Transverse colon (tissue), 4 donors: Measurements from ENCODE around the gene ST6GAL1. TPM values are rescaled to one million over a fixed set of nuclear protein-coding genes. Genes with fewer than 3 reads are reported as not detected.
"Not testable (repeated sequence)": the region's sequence is repeated elsewhere in the genome, so short reads cannot be mapped to it uniquely, and the experiment has no call there.

Experiments used
- DNase-seq: peaks from one replicate; pipeline ENCODE4 v3.0.0-alpha.2; 2019
- H3K27ac ChIP-seq, 4 donors: fragments of 200-600 bp; sonication (generic); 2 replicates each; pipeline ENCODE4 v1.5.1; 2016 to 2018; ENCODE audit warnings: inconsistent platforms in 4 of 4
- H3K27me3 ChIP-seq: fragments of 200-600 bp; sonication (generic); 2 replicates; pipeline ENCODE4 v1.5.1; 2017; ENCODE audit warnings: inconsistent platforms
- H3K36me3 ChIP-seq, 4 donors: fragments of 200-600 bp; sonication (generic); 2 replicates each; pipeline ENCODE4 v1.5.1; 2017 to 2019; ENCODE audit warnings: inconsistent platforms in 4 of 4
- H3K4me1 ChIP-seq, 4 donors: fragments of 200-600 bp; sonication (generic); 2 replicates each; pipeline ENCODE4 v1.5.1; 2017 to 2020; ENCODE audit warnings: inconsistent platforms in 4 of 4
- H3K4me3 ChIP-seq, 4 donors: fragments of 200-600 bp; sonication (generic); 1 replicate in 1 of 4; 2 replicates in 3 of 4; pipeline versions ENCODE4 v1.5.1 to v1.6.1; 2017 to 2019; ENCODE audit warnings: inconsistent platforms in 4 of 4
- H3K9me3 ChIP-seq, 2 donors: fragments of 200-600 bp; sonication (generic); 2 replicates each; pipeline ENCODE4 v1.5.1; 2017 to 2019; ENCODE audit warnings: inconsistent platforms in 2 of 2
- EP300 ChIP-seq: sonication (generic); formaldehyde crosslinking; IDR thresholded peaks from one replicate; pipeline ENCODE4 v1.6.1; 2017; ENCODE audit warnings: antibody characterized with exemption, low read depth
- POLR2A ChIP-seq: fragments of 450-650 bp; IDR thresholded peaks from one replicate; pipeline ENCODE4 v1.6.1; 2016; ENCODE audit warnings: antibody characterized with exemption, mild to moderate bottlenecking, moderate library complexity
- POLR2AphosphoS5 ChIP-seq, 3 donors: sonication (generic); formaldehyde crosslinking; IDR thresholded peaks; one replicate each; pipeline ENCODE4 v1.6.1; 2016; ENCODE audit warnings: antibody characterized with exemption in 3 of 3
- WGBS, 2 donors: methylation state at CpG; one replicate each; pipeline ENCODE4 v1.1.5; 2018; ENCODE audit warnings: low coverage in 1 of 2; 5-methylcytosine and 5-hydroxymethylcytosine counted together
- in situ Hi-C, 4 donors: fragments of 200-750 bp; cut with MboI; loops; one replicate each; pipeline versions ENCODE4 v1.15.0 to v1.15.1; 2017; ENCODE audit warnings: low sequenced_read_pairs in 3 of 4, low pct_ligation_motif_present in 1 of 4, low pct_unique_long_range_greater_than_20kb in 1 of 4
- intact Hi-C: fragments of 100-400 bp; cut with DNase I; formaldehyde crosslinking; loops from one replicate; pipeline ENCODE4 v1.15.1; 2023; ENCODE audit warnings: low total_unique reads
- total RNA-seq, 4 donors: library from RNA; depleted of rRNA; stranded (reverse); fragments of >200 nt; gene quantifications; one replicate each; pipeline ENCODE4 v1.1.0, GENCODE V29; 2016
- TF ChIP-seq, protein P1 (sequence below), 5 experiments: fragments of 200-600 bp in 3 of 5; fragments of 450-650 bp in 2 of 5; sonication (generic) in 3 of 5; IDR thresholded peaks; 1 replicate in 2 of 5; 2 replicates in 3 of 5; pipeline ENCODE4 v1.5.1; 2016 to 2017; ENCODE audit warnings: antibody characterized with exemption in 5 of 5, inconsistent platforms in 3 of 5, mild to moderate bottlenecking in 2 of 5, moderate library complexity in 1 of 5

Gene ST6GAL1
- total RNA-seq, 4 donors from 2014 or later, result 22.4 to 50.5 (median 31.2) TPM

GRCh38 chr3:187022403-187023029 is 92.2 kb downstream of the ST6GAL1 start:
- peaks cover 0 to 6% (median 0%) of the 10 kb centered on the region in 4 donors for H3K4me1 ChIP-seq
- intact Hi-C loops, result no loop called here
- H3K27me3 ChIP-seq, result no peaks in the 10 kb centered on the region
- DNase-seq, result no peak
- no peak overlapping the region for H3K4me3 ChIP-seq
- no peaks in the 10 kb centered on the region for H3K9me3 ChIP-seq
- in situ Hi-C loops, result no loop called here
- H3K36me3 ChIP-seq, result no peaks in the 10 kb centered on the region
- TF ChIP-seq POLR2AphosphoS5 (IDR thresholded peaks at IDR 0.05) (no peak), EP300 (no peak), POLR2A (no peak)
- TF ChIP-seq, protein P1, sequence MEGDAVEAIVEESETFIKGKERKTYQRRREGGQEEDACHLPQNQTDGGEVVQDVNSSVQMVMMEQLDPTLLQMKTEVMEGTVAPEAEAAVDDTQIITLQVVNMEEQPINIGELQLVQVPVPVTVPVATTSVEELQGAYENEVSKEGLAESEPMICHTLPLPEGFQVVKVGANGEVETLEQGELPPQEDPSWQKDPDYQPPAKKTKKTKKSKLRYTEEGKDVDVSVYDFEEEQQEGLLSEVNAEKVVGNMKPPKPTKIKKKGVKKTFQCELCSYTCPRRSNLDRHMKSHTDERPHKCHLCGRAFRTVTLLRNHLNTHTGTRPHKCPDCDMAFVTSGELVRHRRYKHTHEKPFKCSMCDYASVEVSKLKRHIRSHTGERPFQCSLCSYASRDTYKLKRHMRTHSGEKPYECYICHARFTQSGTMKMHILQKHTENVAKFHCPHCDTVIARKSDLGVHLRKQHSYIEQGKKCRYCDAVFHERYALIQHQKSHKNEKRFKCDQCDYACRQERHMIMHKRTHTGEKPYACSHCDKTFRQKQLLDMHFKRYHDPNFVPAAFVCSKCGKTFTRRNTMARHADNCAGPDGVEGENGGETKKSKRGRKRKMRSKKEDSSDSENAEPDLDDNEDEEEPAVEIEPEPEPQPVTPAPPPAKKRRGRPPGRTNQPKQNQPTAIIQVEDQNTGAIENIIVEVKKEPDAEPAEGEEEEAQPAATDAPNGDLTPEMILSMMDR (IDR thresholded peaks at IDR 0.05), result no peak
- WGBS, 2 donors, result 91 to 100% methylated on average over 3 of the region's 3 CpGs
- no peak overlapping the region for H3K27ac ChIP-seq

GRCh38 chr3:187023340-187023739 is 93.0 kb downstream of the ST6GAL1 start:
- H3K4me1 ChIP-seq, H3K27me3 ChIP-seq, intact Hi-C loops, H3K27ac ChIP-seq, DNase-seq, H3K4me3 ChIP-seq, H3K36me3 ChIP-seq, in situ Hi-C loops, H3K9me3 ChIP-seq: not testable (repeated sequence)
- 95% methylated on average over 2 of the region's 2 CpGs; no CpG with 5 or more reads in 1 of the 2 donors for WGBS, 2 donors

GRCh38 chr3:187024536-187025226 is 94.4 kb downstream of the ST6GAL1 start:
- TF ChIP-seq, protein P1 (IDR thresholded peaks at IDR 0.05), result no peak
- no peak for TF ChIP-seq EP300
- no peak for TF ChIP-seq POLR2AphosphoS5 (IDR thresholded peaks at IDR 0.05)
- TF ChIP-seq POLR2A, result no peak
- Histone ChIP-seq H3K4me1 (peaks cover 0 to 6% (median 0%) of the 10 kb centered on the region in 4 donors), H3K27ac (peak overlapping the region in 3 of 4 donors; percentile 36 to 54 (median 36)), H3K4me3 (no peak overlapping the region), H3K36me3 (no peaks in the 10 kb centered on the region), H3K27me3 (no peaks in the 10 kb centered on the region), H3K9me3 (no peaks in the 10 kb centered on the region)
- in situ Hi-C loops, result no loop called here
- 67% methylated on average over 9 to 10 of the region's 10 CpGs for WGBS, 2 donors
- no peak for DNase-seq
- intact Hi-C loops, result no loop called here

DNA sequence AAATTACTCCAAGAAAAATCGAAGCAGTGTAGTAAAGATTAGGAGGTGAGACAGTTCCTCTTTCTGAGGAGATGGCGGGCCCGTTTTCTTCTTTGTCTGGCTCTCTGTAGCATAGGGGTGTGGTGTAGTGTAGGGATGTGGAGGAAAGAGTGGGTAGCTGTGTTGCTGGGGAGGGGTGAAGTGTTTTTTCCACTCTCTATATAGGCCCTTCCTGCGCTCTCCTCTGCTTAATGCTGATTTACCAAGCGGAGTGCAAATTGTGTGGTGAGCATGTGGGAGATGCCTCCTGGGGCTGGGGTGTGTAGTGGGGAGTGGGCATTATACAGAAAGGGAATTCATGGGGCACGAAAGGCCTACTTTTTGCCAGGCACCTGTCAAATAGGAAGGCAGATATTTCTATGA is 94.9 kb downstream of the ST6GAL1 start:
- H3K4me3 ChIP-seq, result no peak overlapping the region
- WGBS, 2 donors, result 67 to 81% methylated on average over 6 of the region's 6 CpGs
- peaks cover 0 to 6% (median 0%) of the 10 kb centered on the region in 4 donors for H3K4me1 ChIP-seq
- peak overlapping the region in 3 of 4 donors; percentile 36 to 54 (median 36) for H3K27ac ChIP-seq
- intact Hi-C loops (no loop called here), in situ Hi-C loops (no loop called here)
- peak; percentile 23 for TF ChIP-seq POLR2A
- TF ChIP-seq POLR2AphosphoS5 (IDR thresholded peaks at IDR 0.05), result no peak
- no peaks in the 10 kb centered on the region for H3K9me3 ChIP-seq
- H3K27me3 ChIP-seq, result no peaks in the 10 kb centered on the region
- H3K36me3 ChIP-seq, result no peaks in the 10 kb centered on the region
- DNase-seq, result no peak

GRCh38 chr3:187025656-187026316 is 95.5 kb downstream of the ST6GAL1 start:
- H3K9me3 ChIP-seq, result no peaks in the 10 kb centered on the region
- no peak overlapping the region for H3K4me3 ChIP-seq
- WGBS, 2 donors, result 67% methylated on average over 9 of the region's 9 CpGs; no CpG with 5 or more reads in 1 of the 2 donors
- TF ChIP-seq EP300 (no peak), POLR2A (no peak), POLR2AphosphoS5 (IDR thresholded peaks at IDR 0.05) (no peak)
- TF ChIP-seq, protein P1 (IDR thresholded peaks at IDR 0.05), result no peak
- H3K27me3 ChIP-seq, result no peaks in the 10 kb centered on the region
- no peaks in the 10 kb centered on the region for H3K36me3 ChIP-seq
- in situ Hi-C loops (no loop called here), intact Hi-C loops (no loop called here)
- H3K27ac ChIP-seq, result peak overlapping the region; percentile 3 to 54 (median 36)
- H3K4me1 ChIP-seq, result peaks cover 0 to 6% (median 0%) of the 10 kb centered on the region in 4 donors
- no peak for DNase-seq
